ENCODE data around the gene RBFOX2.

GRCh38 chr22:35894464-35894878, 134.2 kb downstream of the RBFOX2 start:
- peak in 3 of 12 donors; percentile 9 to 37 (median 23) for TF ChIP-seq CTCF (IDR thresholded peaks at IDR 0.05)
- TF ChIP-seq POLR2A (IDR thresholded peaks at IDR 0.05): no peak
